CD4-positive, alpha-beta T cell treated with Interleukin-21 for 1 hour (primary cell): ENCODE data around the gene FBXO42.

ENCODE experiments used
- DNase-seq: peaks from one replicate; pipeline ENCODE4 v3.0.0-alpha.2; 2020

Gene FBXO42

DNA sequence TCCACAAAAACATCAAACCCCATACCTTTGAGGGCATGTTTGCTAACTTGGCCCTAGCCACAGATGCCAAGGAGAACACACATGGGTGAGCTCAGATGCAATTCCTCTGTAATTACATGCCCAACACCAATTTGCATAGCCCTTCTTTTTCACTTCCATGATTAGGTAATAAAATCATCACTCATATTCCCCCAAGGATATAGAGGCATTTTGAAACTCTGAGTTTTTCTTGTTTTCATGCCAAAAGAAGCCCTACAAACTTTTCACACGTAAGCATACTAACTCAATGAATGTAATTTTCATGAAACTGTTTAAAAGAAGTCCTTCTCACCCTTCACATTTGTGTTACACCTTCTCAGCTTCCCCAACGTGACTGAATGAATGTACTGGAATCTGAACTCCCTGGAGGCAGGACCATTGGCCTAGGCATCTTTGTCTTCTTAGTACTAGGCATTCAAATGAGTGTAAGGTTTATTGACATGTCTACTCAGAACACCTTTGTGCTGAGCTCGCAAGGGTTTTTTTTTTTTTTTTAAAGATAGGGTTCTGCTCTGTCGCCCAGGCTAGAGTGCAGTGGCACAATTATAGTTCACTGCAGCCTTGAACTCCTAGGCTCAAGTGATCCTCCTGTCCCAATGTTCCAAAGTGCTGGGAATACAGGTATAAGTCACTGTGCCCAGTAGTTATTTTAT is 31.0 kb downstream of the FBXO42 start:
- no peak for DNase-seq

DNA sequence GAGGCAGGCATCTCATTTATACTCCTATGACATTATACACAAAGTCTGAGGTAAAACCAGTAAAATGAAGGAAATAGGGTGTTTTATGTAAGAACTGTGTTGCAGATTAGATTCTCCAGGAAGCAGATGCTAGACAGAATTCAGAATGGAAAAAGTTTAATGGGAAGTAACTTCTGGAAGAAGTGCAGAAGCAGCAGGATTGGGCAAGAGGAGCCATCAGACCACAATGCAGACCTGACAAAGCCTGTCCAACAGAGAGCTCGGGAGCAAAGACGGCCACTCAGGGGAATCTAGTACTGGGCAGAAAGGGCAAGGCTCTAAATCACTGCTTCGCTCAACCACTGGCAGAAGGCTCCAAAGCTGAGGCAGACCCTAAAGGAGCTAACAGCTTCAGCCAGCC is 33.7 kb downstream of the FBXO42 start:
- DNase-seq, result no peak

DNA sequence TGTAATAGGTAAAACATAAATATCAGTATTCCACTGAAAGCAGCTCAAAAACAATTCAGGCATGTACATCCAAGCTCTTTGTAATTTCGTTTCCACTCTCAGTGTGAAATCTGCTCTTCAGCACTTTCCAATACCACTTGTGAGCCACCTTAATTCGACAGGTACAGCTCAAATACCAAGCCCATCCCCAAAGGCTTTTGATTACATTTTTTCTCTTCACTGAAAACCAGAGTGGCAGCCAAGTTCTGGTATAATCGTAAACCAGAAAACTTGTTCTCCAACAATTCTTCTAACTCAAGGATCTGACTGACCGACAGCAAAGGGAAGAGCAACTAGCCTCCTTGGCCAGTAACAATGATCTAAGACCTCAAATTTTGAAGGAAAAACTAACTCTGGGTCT is 36.8 kb downstream of the FBXO42 start:
- no peak for DNase-seq

DNA sequence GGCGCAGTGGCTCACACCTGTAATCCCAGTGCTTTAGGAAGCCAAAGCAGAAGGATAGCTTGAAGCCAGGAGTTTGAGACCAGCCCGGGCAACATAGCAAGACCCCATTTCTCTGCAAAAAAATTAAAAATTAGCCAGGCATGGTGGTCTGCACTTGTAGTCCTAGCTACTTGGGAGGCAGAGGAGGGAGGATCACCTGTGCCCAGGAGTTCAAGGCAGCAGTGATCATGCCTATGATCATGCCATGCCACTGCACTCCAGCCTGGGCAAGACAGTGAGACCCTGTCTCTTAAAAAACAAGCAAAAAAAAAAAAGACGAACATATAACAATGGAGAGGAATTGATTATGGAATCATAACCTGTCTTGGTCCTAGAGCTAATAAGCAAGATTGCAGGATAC is 45.1 kb downstream of the FBXO42 start:
- no peak for DNase-seq

DNA sequence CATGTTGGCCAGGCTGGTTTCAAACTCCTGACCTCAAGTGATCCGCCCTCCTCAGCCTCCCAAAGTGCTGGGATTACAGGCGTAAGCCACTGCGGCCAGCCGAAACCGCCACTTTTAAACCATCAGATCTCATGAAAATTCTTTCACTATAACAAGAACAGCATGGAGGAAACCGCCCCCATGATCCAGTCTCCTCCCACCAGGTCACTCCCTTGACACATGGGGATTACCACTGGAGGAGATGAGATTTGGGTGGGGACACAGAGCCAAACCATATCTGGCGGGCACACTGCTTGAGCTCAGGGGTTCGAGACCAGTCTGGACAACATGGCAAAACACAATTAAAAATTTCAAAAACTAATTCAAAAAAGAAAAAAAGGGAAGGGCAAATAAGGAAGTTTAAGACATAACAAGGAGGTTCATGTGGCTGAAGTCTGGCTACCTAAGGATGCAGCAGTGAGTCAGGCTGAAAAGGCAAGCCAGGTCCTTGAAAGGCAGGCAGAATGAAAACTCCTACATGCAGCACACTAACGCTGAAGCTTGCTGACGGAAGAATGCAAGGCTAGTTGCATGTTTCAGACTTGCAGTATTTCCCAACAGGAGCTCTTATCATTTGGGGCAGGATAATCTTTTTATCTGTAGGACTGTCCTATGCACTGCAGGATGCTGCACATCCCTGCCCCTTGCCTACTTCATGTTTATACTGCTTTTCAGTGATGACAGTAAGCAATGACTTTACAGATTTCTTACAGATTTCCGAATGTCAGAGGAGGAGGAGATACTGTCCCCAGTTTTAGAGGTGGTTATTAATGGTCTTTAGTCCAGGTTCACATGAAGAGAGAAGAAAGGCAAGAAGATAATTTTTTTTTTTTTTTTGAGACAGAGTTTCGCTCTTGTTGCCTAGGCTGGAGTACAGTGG is 49.3 kb downstream of the FBXO42 start:
- DNase-seq, result no peak

DNA sequence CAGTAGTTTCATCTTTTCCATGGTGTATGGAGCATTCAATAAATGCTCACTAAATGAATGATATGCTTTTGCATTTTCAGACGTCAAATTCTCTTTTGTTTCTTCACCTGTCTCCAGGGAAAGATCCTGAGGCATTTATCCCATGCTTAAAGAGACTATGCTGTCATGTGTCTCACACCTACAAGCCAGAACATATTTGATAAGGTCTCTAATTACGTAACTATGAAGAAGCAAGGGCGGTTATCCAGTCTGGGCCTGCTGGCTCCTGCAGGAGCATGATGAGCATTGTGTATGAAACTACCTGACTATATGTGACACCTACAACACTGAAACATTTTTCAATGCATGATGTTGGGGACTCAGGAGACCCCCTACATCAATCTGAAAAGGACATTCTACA is 51.8 kb downstream of the FBXO42 start:
- DNase-seq, result no peak

DNA sequence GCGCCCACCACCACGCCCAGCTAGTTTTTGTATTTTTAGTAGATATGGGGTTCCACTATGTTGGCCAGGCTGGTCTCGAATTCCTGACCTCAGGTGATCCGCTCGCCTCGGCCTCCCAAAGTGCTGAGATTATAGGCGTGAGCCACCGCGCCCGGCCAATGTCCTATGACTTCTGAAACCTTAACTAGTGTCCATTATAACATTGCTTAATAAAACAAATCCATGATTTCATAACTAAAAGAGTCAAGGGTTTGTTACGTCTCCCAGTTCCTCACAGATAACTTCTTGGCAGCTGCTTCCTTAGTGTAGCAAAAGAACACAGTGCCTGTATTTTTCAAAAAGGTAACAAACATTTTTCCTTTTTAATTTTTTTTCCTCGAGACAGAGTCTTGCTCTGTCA is 53.6 kb downstream of the FBXO42 start:
- DNase-seq, result no peak

DNA sequence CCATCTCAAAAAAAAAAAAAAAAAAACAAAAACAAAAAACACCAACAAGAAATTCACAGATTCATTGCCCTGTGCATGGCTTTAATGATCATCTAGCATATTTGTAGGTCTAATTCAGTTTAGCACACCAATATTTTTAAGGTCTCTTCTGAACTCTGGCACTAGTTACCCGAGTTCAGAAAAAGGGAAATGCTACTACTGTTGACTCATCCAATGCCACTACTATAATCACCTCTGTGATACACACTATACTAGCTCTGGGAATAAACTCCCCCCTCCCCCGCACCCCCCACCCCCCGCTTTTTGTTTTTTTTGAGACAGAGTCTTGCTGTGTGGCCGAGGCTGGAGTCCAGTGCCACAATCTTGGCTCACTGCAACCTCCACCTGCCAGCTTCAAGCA is 55.6 kb downstream of the FBXO42 start:
- no peak for DNase-seq

DNA sequence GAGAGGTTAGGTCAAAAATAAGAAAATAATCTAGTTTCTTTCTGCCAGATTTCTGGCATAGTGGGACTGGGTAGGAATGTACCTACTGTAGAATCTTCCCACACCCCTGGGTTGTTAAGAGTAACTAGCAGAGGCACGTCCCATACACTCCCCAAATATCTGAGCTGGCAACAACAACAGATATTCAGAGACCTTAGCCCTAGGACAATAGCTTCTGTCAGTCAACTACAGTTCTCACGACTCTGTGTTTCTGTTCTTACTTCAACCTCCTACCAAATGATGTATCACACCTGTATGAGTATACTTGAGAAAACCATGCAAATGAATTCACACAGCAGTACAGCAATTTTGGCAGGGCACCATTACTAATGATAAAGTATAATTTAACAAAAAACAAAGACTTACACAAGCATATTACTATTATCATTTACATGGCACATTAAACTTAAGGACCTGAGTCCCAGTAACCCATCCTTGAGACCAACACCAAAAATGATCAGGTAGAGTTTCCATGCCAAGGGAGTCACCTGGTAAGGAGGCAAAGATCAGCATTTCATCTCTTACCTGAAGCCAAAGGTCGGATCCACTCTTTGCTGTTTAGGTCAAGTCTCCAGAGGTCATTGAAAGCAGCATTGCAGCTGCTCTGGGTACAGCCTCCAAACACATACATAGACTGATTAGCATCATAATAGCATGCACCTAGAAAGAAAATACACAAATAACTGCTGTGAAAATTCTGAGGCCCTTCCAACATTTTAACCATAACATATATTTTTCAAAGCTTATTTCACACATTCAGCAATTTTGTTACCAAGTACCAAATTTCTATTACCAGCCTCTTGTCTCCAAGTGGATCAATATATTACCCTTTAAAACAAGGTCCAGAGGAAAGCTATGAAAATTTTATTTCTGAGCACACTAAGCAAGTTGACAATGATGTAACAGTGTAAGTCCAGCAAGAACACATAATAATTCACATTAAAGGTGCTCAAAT is 57.8 kb downstream of the FBXO42 start:
- DNase-seq, result no peak

DNA sequence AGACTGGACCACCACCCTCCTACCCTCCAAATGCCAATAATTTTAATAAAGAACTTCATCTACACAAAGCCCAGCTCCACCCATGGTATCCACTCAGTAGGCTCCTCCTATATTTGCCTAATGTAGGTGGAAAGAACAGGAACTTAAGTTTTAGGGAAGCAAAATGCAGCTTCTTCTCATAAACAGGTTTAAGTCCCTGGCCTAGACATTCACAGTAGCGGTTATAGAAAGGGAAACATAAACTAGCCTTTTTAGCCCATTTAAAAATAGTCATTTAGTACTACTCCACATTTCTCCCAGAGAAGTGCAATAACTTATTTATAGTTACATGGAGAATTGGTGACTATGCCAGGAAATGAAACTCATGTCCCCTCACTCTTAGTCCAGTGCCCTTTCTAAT is 58.7 kb downstream of the FBXO42 start:
- no peak for DNase-seq

DNA sequence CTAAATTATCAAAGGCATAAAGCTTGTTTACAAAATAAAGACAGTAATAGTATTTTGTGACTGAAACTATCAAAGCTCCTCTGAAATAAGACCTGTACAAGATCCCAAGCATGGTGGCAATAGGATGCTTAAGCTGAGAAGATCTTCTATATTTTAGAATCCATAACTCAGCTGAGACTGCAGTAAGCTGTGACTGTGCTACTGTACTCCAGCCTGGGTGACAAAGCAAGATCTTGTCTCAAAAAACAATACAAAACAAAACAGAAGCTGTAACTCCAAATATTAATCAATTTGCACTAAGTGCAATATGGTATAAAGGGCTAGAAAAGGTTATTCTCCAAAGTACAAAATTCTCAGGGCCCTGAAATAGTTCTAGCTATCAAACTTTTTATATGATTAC is 59.5 kb downstream of the FBXO42 start:
- no peak for DNase-seq

DNA sequence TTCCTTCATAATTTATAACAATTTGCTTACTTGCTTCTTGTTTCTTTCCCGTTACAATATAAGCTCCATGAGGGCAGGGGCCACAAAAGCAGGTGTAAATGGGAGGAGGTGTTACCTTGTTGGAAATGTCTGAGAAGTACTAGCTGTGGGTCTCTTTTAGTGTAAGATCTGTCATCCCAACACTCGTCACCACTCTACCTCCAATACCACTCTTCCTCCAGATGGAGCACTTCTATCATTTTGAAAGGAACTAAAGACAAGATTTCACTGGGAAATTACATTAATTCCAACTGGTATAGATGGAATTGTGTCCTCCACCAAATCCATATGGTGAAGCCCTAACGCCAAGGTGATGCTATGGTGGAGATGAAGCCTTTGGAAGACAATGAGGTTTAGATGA is 62.3 kb downstream of the FBXO42 start:
- DNase-seq, result no peak

DNA sequence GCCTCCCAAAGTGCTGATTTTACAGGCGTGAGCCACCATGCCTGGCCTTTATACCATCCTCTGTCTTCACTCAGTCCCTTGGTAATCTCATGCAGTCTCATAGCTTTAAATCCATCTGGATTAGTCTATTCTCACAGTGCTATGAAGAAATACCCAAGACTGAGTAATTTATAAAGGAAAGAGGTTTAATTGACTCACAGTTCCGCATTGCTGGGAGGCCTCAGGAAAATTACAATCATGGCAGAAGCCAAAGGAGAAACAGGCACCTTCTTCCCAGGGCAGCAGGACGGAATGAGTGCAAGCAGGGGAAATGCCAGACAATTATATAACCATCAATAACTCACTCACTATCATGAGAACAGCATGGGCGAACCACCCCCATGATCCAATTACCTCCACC is 66.2 kb downstream of the FBXO42 start:
- no peak for DNase-seq

DNA sequence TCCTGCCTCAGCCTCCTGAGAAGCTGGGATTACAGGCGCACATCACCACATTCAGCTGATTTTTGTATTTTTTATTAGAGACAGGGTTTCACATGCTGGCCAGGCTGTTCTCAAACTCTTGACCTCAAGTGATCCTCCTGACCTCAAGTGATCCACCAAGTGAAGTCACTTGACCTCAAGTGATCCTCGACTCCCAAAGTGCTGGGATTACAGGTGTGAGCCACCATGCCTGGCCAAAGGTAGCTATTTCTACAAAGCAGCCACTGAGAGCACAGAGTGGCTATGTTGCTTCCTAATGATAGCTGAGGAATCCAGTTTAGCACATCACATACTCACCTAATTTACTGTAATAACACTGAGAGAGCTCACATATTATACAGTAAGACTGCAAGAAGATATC is 70.5 kb downstream of the FBXO42 start:
- no peak for DNase-seq

DNA sequence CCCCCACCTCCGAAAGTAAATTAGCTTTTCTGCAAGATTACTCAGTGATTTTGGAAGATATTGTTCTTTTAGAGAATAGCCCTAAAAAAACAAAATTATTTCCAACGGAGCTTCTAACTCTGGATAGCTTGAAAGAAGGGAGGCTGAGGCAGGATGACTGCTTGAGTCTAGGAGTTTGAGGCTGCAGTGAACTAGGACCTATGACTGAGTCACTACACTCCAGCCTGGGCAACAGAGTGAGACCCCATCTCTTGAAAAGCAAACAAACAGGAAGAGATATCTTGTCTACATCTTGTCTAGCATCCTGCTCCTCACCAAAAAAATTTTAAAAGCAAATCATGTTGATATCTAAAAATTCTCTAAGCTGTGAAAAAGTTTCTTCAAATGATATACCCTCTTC is 73.1 kb downstream of the FBXO42 start:
- DNase-seq, result no peak

DNA sequence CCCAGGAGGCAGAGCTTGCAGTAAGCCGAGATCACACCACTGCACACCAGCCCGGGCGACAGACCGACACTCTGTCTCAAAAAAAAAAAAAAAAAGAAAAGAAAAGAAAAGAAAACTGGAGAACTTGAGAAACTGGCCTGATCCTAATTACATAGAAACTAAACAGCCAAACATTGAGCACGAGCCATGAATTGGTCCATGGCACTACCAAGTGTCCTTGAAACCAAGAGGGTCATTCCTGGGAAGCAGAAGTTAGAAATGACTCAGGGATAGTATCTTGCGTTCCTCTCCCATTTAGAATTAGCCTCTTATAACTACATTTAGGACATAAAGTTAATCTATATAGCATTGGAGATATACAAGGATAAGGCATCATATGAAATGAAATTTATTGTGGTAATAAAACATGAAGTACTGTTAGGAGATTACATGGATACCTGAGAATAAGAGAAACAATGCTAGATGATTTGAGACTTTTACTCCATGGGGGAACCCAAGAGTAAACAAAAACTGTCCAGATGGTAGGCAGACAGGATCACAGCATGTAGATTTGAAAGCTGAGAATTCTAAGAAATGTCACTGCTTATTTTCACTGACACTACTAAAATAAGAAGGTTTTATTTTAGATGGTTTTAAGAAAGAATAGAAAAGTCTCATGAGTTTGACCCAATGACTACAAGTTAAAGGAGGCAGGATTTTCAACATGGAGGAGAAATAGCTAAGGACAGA is 75.8 kb downstream of the FBXO42 start:
- no peak for DNase-seq

DNA sequence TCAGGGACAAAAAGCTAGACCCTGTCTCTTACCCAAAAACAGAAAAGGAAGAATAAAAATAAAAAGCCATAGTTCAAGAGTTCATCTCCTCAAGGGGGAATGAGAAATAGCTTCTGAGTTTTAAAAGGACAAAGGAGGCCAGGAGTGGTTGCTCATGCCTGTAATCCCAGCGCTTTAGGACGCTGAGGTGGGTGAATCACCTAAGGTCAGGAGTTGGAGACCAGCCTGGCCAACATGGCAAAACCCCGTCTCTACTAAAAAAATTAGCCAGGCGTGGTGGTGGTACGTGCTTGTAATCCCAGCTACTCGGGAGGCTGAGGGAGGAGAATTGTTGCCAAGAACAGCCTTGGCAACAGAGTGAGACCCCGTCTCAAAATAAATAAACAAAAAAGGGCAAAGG is 76.7 kb downstream of the FBXO42 start:
- DNase-seq, result no peak

DNA sequence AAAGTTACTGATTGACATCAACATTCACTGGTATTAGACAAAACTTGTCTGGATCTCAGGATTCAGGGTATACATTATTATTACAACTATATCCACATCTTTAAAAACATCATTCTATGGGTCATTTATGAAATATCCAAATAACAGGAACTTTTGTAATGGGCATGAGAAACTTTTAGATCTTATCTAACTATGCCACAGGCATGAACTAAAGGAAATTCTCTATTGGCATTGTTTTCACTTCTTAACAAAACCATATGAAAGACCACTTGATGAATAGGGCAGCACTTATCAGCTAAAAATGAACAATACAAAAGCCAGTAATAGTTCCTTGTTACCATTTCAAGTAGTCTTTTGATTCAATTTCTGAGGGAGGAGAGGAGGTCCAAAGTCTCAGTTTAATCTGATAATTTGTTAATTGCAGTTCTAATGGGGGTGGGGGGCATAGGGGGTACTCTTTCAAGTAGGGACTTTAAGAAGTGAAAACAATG is 84.5 kb downstream of the FBXO42 start:
- DNase-seq, result no peak

DNA sequence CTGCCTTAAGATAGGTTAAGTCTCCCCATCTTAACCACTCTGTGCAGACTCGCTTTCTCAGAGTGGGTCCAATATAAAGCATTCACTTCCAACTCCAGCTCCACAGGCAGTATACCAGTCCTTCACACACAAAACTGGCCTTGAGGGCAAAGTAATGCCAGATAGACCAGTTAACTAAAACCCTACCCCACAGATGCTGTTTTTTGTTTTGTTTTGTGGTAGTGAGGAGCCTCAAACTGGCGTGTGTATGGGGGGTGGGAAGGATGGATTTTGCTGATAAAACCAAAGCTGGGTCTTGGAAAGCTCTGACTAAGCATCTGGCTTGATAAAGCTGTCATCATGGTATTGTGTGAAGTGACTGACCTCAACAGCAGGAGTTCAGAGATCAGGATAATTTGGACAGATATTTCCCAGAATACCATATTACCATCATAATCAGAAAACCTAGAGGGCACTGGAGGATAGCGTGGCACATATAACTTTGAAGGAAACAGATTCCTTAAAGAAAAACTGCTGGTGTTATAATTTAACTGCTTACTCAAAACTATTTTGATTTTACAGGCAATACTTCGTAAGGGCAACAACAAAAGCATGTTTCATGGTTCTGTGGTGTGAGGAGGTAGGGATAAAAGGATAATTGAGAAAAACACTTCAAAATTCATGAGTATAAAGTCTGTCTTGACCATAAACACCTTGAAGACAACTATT is 85.7 kb downstream of the FBXO42 start:
- DNase-seq, result no peak

DNA sequence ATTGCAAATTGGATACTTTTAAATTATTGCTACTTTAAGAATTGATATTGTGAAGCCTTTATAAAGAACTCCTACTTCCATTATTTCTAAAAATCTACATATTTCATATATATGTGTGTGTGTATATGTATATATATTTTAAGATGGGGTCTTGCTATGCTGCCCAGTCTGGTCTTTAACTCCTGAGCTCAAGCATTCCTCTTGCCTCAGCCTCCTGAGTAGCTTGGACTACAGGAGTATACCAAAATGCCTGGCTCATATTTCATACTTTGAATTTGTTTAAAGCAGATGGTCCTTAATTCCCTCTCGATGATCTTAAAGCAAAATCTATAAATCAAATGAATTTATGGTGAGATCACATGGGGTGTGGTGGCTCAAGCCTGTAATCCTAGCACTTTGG is 90.2 kb downstream of the FBXO42 start:
- DNase-seq, result no peak

DNA sequence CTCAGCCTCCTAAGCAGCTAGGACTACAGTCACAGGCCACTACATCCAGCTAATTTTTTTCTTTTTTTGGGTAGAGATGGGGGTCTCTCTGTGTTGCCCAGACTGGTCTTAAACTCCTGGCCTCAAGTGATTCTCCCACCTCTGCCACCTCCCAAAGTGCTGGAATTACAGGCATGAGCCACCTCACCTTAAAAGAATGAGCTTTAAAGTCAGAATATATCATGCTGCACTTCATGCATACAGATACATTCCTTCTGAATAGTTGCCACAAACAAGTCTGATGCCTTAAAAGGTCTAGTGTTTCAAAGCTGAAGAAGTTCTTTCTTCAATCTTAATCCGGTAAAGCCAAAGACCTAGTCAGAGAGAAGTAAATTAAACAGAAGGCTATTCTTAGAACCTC is 91.5 kb downstream of the FBXO42 start:
- DNase-seq, result no peak
